Progenitor cell of endocrine pancreas (in vitro differentiated cells): ENCODE results near the gene LANCL1. TPM values are rescaled to one million over a fixed set of nuclear protein-coding genes. Genes with fewer than 3 reads are reported as not detected.

Source experiments
- DNase-seq: peaks from one replicate; pipeline ENCODE4 v3.0.0; 2021; ENCODE audit warnings: low spot score; ENCODE audit not compliant: unreplicated experiment
- H3K27ac Mint-ChIP-seq: 2 replicates; pipeline ENCODE4 v1.8.0; 2021; ENCODE audit warnings: mild to moderate bottlenecking, moderate library complexity, mixed read lengths
- H3K27me3 Mint-ChIP-seq: 2 replicates; pipeline ENCODE4 v1.8.0; 2021; ENCODE audit warnings: mixed read lengths
- H3K36me3 Mint-ChIP-seq: 2 replicates; pipeline ENCODE4 v1.8.0; 2022; ENCODE audit warnings: mixed read lengths; ENCODE audit not compliant: insufficient read depth
- H3K4me1 Mint-ChIP-seq: 2 replicates; pipeline ENCODE4 v1.8.0; 2021; ENCODE audit warnings: low read depth, mixed read lengths
- H3K4me3 Mint-ChIP-seq: 2 replicates; pipeline ENCODE4 v1.8.0; 2021; ENCODE audit warnings: low read depth, mild to moderate bottlenecking, moderate library complexity, mixed read lengths
- H3K9me3 Mint-ChIP-seq: 2 replicates; pipeline ENCODE4 v1.8.0; 2021; ENCODE audit warnings: low read depth, mixed read lengths
- CTCF ChIP-seq: fragments of 200-600 bp; sonication (generic); IDR thresholded peaks from one replicate; pipeline ENCODE4 v1.5.0; 2021; ENCODE audit warnings: antibody characterized with exemption, mild to moderate bottlenecking; ENCODE audit not compliant: unreplicated experiment
- total RNA-seq: library from RNA; stranded (reverse); gene quantifications from 2 replicates; pipeline ENCODE4 v1.2.1, GENCODE V29; 2021

The LANCL1 gene
- total RNA-seq, 1 donor from 2014 or later, result 58.1 TPM

DNA sequence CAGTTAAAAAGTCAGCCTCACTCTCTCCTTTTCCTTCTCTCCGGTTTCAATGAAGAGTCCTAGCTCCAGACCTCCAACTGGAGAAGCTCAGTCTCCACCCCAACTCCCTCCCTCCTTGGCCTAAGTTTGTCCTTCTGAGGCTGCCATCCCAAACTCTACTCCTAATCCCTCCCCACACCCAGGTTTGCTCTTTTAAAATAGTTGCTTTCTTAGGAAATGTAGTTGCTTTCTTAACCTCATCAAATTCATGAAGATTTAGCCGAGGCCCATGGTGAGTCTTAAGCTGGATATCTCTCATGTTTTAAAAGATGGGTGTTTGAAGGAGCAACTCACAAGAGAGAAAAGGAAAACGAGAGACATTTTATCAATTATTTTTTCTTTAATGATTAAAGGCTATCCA, 937 bp upstream of the LANCL1 start:
- no peaks in the 10 kb centered on the region for H3K9me3 Mint-ChIP-seq
- no peaks in the 10 kb centered on the region for H3K27me3 Mint-ChIP-seq
- H3K36me3 Mint-ChIP-seq, result peaks cover 5% of the 10 kb centered on the region
- no peak overlapping the region for H3K27ac Mint-ChIP-seq
- no peak for DNase-seq
- peaks cover 18% of the 10 kb centered on the region for H3K4me1 Mint-ChIP-seq
- H3K4me3 Mint-ChIP-seq, result peak overlapping the region; percentile 93
- no peak for TF ChIP-seq CTCF

DNA sequence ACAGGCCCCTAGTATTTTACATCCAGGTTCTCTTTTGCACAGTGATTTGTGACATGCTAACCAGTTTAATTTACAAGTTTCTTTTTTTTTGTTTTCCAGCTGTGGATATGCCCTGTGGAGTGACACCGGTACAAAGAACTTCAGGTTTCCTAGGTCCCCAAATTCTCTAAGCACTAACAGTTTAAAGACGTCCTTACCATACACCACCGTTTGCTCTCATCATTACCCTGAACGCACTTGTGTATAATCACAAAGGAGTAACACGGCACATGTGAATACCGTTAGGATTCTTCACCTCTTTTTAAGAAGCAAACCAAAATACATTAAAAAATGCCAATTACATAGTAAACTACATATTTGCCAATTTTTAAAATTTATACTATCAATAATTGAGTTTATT, 853 bp downstream of the LANCL1 start:
- H3K36me3 Mint-ChIP-seq, result peaks cover 11% of the 10 kb centered on the region
- H3K9me3 Mint-ChIP-seq, result no peaks in the 10 kb centered on the region
- no peak for DNase-seq
- no peaks in the 10 kb centered on the region for H3K27me3 Mint-ChIP-seq
- TF ChIP-seq CTCF, result no peak
- peak overlapping the region; percentile 67 for H3K27ac Mint-ChIP-seq
- peaks cover 18% of the 10 kb centered on the region for H3K4me1 Mint-ChIP-seq
- peak overlapping the region; percentile 62 for H3K4me3 Mint-ChIP-seq

DNA sequence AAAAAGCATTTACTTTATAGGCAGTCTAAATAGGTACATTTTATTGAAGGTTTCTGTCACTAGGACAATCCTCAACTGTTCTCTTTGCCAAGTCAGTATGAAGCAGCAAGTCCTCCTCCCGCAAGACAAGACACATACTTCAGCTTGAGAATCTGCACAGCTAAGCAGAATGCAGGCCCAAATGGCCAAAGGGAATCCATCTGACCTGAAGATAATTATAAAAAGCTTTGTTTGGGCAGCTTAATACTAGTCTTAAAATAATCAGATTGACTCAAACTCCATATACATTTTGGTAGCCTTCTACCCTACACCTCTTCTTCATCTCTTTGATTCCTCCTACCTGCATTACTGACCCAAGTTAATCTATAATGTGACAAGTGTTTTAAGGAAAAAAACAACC, 1.8 kb downstream of the LANCL1 start:
- Mint-ChIP-seq H3K9me3 (no peaks in the 10 kb centered on the region), H3K4me3 (peak overlapping the region; percentile 35), H3K4me1 (peaks cover 18% of the 10 kb centered on the region), H3K36me3 (peaks cover 14% of the 10 kb centered on the region), H3K27me3 (no peaks in the 10 kb centered on the region), H3K27ac (no peak overlapping the region)
- DNase-seq, result no peak
- no peak for TF ChIP-seq CTCF

DNA sequence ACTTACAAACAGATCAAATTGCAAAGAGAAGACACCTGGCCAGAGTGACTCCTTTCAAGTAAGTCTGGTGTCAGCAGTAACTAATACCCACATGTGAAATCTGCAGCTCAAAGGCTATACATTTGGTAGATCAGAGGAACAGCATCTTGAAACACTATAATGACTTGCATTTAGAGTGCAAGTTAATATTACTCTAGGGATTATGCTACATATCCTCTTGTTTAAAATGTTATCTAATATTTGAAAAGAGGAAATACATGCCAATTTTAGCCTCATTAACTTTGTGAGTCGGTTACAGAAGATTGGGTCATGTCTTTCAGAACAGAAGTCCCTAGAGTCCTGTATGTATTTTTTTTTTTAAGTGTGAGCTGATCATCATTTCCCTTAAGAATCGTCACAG, 15.2 kb downstream of the LANCL1 start:
- Mint-ChIP-seq H3K36me3 (peaks cover 37% of the 10 kb centered on the region), H3K27me3 (no peaks in the 10 kb centered on the region), H3K4me3 (no peak overlapping the region), H3K27ac (no peak overlapping the region), H3K9me3 (no peaks in the 10 kb centered on the region), H3K4me1 (peaks cover 4% of the 10 kb centered on the region)
- TF ChIP-seq CTCF, result no peak
- no peak for DNase-seq

GRCh38 chr2:210460322-210461227, 16.0 kb downstream of the LANCL1 start:
- no peak for DNase-seq
- H3K27me3 Mint-ChIP-seq, result no peaks in the 10 kb centered on the region
- H3K4me3 Mint-ChIP-seq, result no peak overlapping the region
- no peak overlapping the region for H3K27ac Mint-ChIP-seq
- peaks cover 4% of the 10 kb centered on the region for H3K4me1 Mint-ChIP-seq
- peaks cover 31% of the 10 kb centered on the region for H3K36me3 Mint-ChIP-seq
- no peaks in the 10 kb centered on the region for H3K9me3 Mint-ChIP-seq
- TF ChIP-seq CTCF, result no peak
